ENCODE measurements around the gene XRN1.

GRCh38 chr3:142356818-142357217 is 91.0 kb downstream of the XRN1 start:
- TF ChIP-seq POLR2A (IDR thresholded peaks at IDR 0.05; ENCODE audit: low read length) (no peak), GATA1 (IDR thresholded peaks at IDR 0.05; ENCODE audit: low read depth, low read length) (no peak)
